ENCODE data around the gene HTRA3. TPM values are rescaled to one million over a fixed set of nuclear protein-coding genes. Genes with fewer than 3 reads are reported as not detected.
"Not testable (repeated sequence)": the region's sequence is repeated elsewhere in the genome, so short reads cannot be mapped to it uniquely, and the experiment has no call there.

HTRA3 gene
- polyA plus RNA-seq, 1 donor from 2014 or later, result not detected

GRCh38 chr4:8340781-8341241 is 71.3 kb downstream of the HTRA3 start:
- TF ChIP-seq RAD21 (conservative IDR thresholded peaks at IDR 0.05) (no peak), SMC3 (conservative IDR thresholded peaks at IDR 0.05; ENCODE audit: poor library complexity) (no peak), POLR2AphosphoS5 (IDR thresholded peaks at IDR 0.05) (no peak), EP300 (conservative IDR thresholded peaks at IDR 0.05; ENCODE audit: poor library complexity, severe bottlenecking) (no peak), EZH2 (IDR thresholded peaks at IDR 0.05; ENCODE audit: borderline replicate concordance, insufficient read depth, low read length, poor library complexity, severe bottlenecking) (no peak), CTCF (IDR thresholded peaks at IDR 0.05; ENCODE audit: poor library complexity, severe bottlenecking) (no peak), REST (IDR thresholded peaks at IDR 0.05; ENCODE audit: borderline replicate concordance) (no peak), MXI1 (conservative IDR thresholded peaks at IDR 0.05; ENCODE audit: poor library complexity, severe bottlenecking) (no peak), TAF1 (IDR thresholded peaks at IDR 0.05; ENCODE audit: low read depth) (no peak)
- no peaks in the 10 kb centered on the region for H3K36me3 ChIP-seq (ENCODE audit: insufficient read depth, low read length)
- H3K79me2 ChIP-seq (replicated peaks; ENCODE audit: insufficient read depth, low read length), result no peaks in the 10 kb centered on the region
- H3K27ac ChIP-seq (ENCODE audit: low read length), result no peak overlapping the region
- no peak overlapping the region for H3K9ac ChIP-seq (ENCODE audit: low read length)
- no peak overlapping the region for H3K4me3 ChIP-seq (ENCODE audit: low read length)
- no peaks in the 10 kb centered on the region for H3K9me2 ChIP-seq (ENCODE audit: insufficient read depth, low read length)
- peaks cover 3% of the 10 kb centered on the region for H3K9me3 ChIP-seq (ENCODE audit: low read length)
- no peak overlapping the region for H3K4me2 ChIP-seq (ENCODE audit: low read length)
- no peak overlapping the region for H2AFZ ChIP-seq (ENCODE audit: low read depth, low read length)
- no peaks in the 10 kb centered on the region for H4K20me1 ChIP-seq (ENCODE audit: insufficient read depth)
- no peaks in the 10 kb centered on the region for H3K27me3 ChIP-seq (ENCODE audit: insufficient read depth, low read depth, low read length)
- no peaks in the 10 kb centered on the region for H3F3A ChIP-seq (ENCODE audit: insufficient read depth, low read length, poor library complexity, severe bottlenecking)

GRCh38 chr4:8341281-8341680 is 71.7 kb downstream of the HTRA3 start:
- not testable (repeated sequence) for H3K9ac ChIP-seq (ENCODE audit: low read length)

GRCh38 chr4:8341691-8342090 is 72.1 kb downstream of the HTRA3 start:
- TF ChIP-seq MXI1 (conservative IDR thresholded peaks at IDR 0.05; ENCODE audit: poor library complexity, severe bottlenecking) (no peak), RAD21 (conservative IDR thresholded peaks at IDR 0.05) (no peak), EP300 (conservative IDR thresholded peaks at IDR 0.05; ENCODE audit: poor library complexity, severe bottlenecking) (no peak), TAF1 (IDR thresholded peaks at IDR 0.05; ENCODE audit: low read depth) (no peak), CTCF (IDR thresholded peaks at IDR 0.05; ENCODE audit: poor library complexity, severe bottlenecking) (no peak), SMC3 (conservative IDR thresholded peaks at IDR 0.05; ENCODE audit: poor library complexity) (no peak), EZH2 (IDR thresholded peaks at IDR 0.05; ENCODE audit: borderline replicate concordance, insufficient read depth, low read length, poor library complexity, severe bottlenecking) (no peak), POLR2AphosphoS5 (IDR thresholded peaks at IDR 0.05) (no peak), REST (IDR thresholded peaks at IDR 0.05; ENCODE audit: borderline replicate concordance) (no peak)
- no peak overlapping the region for H3K4me3 ChIP-seq (ENCODE audit: low read length)
- H3F3A ChIP-seq (ENCODE audit: insufficient read depth, low read length, poor library complexity, severe bottlenecking), result no peaks in the 10 kb centered on the region
- no peaks in the 10 kb centered on the region for H3K36me3 ChIP-seq (ENCODE audit: insufficient read depth, low read length)
- H4K20me1 ChIP-seq (ENCODE audit: insufficient read depth), result no peaks in the 10 kb centered on the region
- H3K4me2 ChIP-seq (ENCODE audit: low read length), result no peak overlapping the region
- no peaks in the 10 kb centered on the region for H3K9me2 ChIP-seq (ENCODE audit: insufficient read depth, low read length)
- H3K27me3 ChIP-seq (ENCODE audit: insufficient read depth, low read depth, low read length), result no peaks in the 10 kb centered on the region
- no peak overlapping the region for H2AFZ ChIP-seq (ENCODE audit: low read depth, low read length)
- peaks cover under 1% of the 10 kb centered on the region for H3K9me3 ChIP-seq (ENCODE audit: low read length)
- no peak overlapping the region for H3K27ac ChIP-seq (ENCODE audit: low read length)
- H3K79me2 ChIP-seq (replicated peaks; ENCODE audit: insufficient read depth, low read length), result no peaks in the 10 kb centered on the region
- no peak overlapping the region for H3K9ac ChIP-seq (ENCODE audit: low read length)

More at GRCh38 chr4:8341281-8341680, 71.7 kb downstream of the HTRA3 start:
- not testable (repeated sequence) for H3K4me3 ChIP-seq (ENCODE audit: low read length); H3K36me3 ChIP-seq (ENCODE audit: insufficient read depth, low read length); H3K9me3 ChIP-seq (ENCODE audit: low read length); H3K27me3 ChIP-seq (ENCODE audit: insufficient read depth, low read depth, low read length); H4K20me1 ChIP-seq (ENCODE audit: insufficient read depth); H3F3A ChIP-seq (ENCODE audit: insufficient read depth, low read length, poor library complexity, severe bottlenecking); H3K4me2 ChIP-seq (ENCODE audit: low read length); H3K79me2 ChIP-seq (replicated peaks; ENCODE audit: insufficient read depth, low read length); H3K27ac ChIP-seq (ENCODE audit: low read length); H2AFZ ChIP-seq (ENCODE audit: low read depth, low read length); H3K9me2 ChIP-seq (ENCODE audit: insufficient read depth, low read length)

All from neural cell (in vitro differentiated cells).